ENCODE results near the gene ZP3.

DNA sequence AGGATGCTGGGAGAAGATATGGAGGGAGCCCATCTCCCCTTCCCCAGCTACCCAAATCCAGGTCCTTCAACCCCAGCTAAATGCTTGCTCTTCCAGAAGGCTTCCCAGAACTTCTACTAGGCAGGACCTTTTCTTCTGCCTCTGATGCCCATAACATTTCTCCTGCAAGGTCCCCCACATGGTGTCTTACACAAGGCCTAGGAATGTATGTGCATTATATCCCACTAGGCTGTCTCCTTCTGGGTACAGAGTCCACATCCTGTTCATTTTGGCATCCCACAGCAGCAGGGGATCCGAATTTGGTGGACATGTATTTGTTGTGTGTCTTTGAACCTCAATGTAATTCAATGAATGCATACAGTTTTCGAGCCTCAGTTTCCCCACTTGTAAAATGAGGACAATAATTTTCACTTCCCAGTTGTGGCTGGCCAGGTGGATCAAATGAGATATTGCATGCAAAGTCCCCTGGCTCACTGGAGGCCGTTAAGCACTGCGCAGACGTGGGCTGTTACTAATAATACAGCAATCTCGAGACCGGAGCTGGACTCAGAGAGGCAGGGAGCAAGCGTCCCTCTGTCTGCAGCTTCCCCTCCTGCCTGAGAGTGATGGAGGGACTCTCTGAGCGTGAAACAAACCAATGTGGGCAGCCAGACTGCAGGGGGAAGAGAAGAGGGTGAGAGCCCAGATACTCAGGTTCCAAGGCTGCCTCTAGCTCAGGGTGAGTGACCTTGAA is 47.4 kb upstream of the ZP3 start:
- TF ChIP-seq CTCF (IDR thresholded peaks at IDR 0.05) (no peak), POLR2A (IDR thresholded peaks at IDR 0.05) (no peak)
